Upper lobe of right lung (tissue), 1 donor: ENCODE results near the gene ABLIM3. TPM values are rescaled to one million over a fixed set of nuclear protein-coding genes. Genes with fewer than 3 reads are reported as not detected.
A peak's percentile ranks its signal among the peaks of the same experiment; 100 is the strongest.

Experiments
- ATAC-seq: fragments of 200-7000 bp; cut with Tn5 transposase; one replicate; pipeline ENCODE4 v1.9.1; 2020; ENCODE audit warnings: mild to moderate bottlenecking, moderate library complexity
- DNase-seq: peaks from one replicate; pipeline ENCODE4 v3.0.0-alpha.2; 2020
- H3K27ac ChIP-seq: fragments of 200-600 bp; one replicate; pipeline ENCODE4 v1.8.0; 2022
- H3K27me3 ChIP-seq: fragments of 200-600 bp; one replicate; pipeline ENCODE4 v1.8.0; 2022; ENCODE audit warnings: mild to moderate bottlenecking
- H3K36me3 ChIP-seq: fragments of 200-600 bp; one replicate; pipeline ENCODE4 v1.8.0; 2022
- H3K4me1 ChIP-seq: fragments of 200-600 bp; one replicate; pipeline ENCODE4 v1.8.0; 2022
- H3K4me3 ChIP-seq: fragments of 200-600 bp; one replicate; pipeline ENCODE4 v1.8.0; 2022; ENCODE audit warnings: mild to moderate bottlenecking
- H3K9me3 ChIP-seq: fragments of 200-600 bp; one replicate; pipeline ENCODE4 v1.8.0; 2022
- CTCF ChIP-seq: fragments of 200-600 bp; IDR thresholded peaks from one replicate; pipeline ENCODE4 v1.8.0; 2022; ENCODE audit warnings: antibody characterized with exemption
- intact Hi-C: fragments of 100-400 bp; cut with DNase I; formaldehyde crosslinking; loops from one replicate; pipeline ENCODE4 v1.11.0; 2022
- total RNA-seq: library from RNA; stranded (reverse); fragmentation: NEBNext Ultra II Directional; extraction: Animal tissue kit (Norgen Biotek cat#: 25700); gene quantifications from one replicate; pipeline ENCODE4 v1.2.1, GENCODE V29; 2021
- donor health status: DM: no; HTN: yes; CAD: no; lungs with severe emphysema.

The ABLIM3 gene
- total RNA-seq, 1 donor from 2014 or later: 31.9 TPM

DNA sequence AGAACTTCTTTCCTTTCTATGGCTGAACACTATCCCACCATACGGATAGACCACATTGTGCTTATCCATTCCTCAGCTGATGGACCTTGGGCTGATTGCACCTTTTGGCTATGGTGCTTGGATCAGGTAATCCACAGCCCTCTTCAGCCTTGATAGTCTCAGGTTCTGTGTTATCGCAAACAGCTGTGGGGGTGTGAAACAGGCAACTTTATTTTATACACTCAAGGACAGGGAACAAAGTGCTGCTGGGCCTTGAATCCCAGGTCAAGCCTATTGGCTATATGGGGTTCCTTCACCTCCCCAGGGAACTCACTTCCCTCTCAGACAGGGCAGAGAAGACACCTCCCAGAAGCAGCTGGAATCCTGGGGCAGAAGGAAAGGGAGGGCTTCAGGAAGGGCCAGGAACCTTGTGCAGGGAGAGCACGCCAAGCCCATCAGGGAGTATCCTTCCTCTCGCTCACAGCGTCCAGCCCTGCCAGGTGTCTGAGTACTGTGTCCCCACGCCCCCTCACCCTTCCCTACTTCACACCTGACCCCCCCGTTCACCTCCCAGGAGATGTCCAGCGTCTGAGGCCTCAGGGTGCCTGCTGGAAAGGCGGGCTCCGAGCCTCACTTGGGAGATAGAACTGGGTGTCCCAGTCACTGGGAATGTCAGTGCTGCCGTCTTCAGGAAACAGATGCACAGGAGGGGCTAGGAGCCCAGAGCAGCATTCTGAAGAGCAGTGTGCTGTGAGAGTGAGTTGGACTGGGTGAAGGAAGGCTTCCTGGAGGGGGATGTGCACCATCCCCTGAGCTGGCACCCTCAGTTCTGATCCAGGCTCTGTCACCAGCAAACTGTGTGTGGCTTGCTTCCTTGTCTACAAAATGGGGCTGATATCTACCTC lies 163.1 kb downstream of the ABLIM3 start:
- intact Hi-C loops: no loop called here
- no peak overlapping the region for H3K4me3 ChIP-seq
- no peaks in the 10 kb centered on the region for H3K27me3 ChIP-seq
- ATAC-seq (peak; percentile 55), DNase-seq (no peak)
- H3K27ac ChIP-seq: peak overlapping the region; percentile 55
- no peaks in the 10 kb centered on the region for H3K9me3 ChIP-seq
- peaks cover 11% of the 10 kb centered on the region for H3K4me1 ChIP-seq
- TF ChIP-seq CTCF: no peak
- no peaks in the 10 kb centered on the region for H3K36me3 ChIP-seq

- Histone ChIP-seq H3K9me3 (no peaks in the 10 kb centered on the region), H3K27ac (no peak overlapping the region)
- no peak for ATAC-seq
Observed at GRCh38 chr5:149309354-149309753, 168.1 kb downstream of the ABLIM3 start.

More at GRCh38 chr5:149309354-149309753, 168.1 kb downstream of the ABLIM3 start:
- Histone ChIP-seq H3K36me3 (no peaks in the 10 kb centered on the region), H3K4me1 (peaks cover 5% of the 10 kb centered on the region), H3K27me3 (no peaks in the 10 kb centered on the region), H3K4me3 (no peak overlapping the region)
- no peak for TF ChIP-seq CTCF
- intact Hi-C loops: no loop called here
- DNase-seq: no peak

Other genes with a start within 250 kb of the ABLIM3 start
- 1.4 TPM for gene SH3TC2, start 78.4 kb upstream of the ABLIM3 start, total RNA-seq
- gene AFAP1L1, start 130.4 kb downstream of the ABLIM3 start, total RNA-seq: 32.7 TPM
- 23.9 TPM for gene GRPEL2, start 204.0 kb downstream of the ABLIM3 start, total RNA-seq
- 6.6 TPM for gene PCYOX1L, start 216.6 kb downstream of the ABLIM3 start, total RNA-seq
- not detected for gene IL17B, start 237.8 kb downstream of the ABLIM3 start, total RNA-seq